ENCODE measurements around the gene KCTD15.

Gene KCTD15

GRCh38 chr19:33795370-33796163 lies 1.1 kb upstream of the KCTD15 start:
- DNase-seq (ENCODE audit: low read depth in 3 of 3), result peak; percentile 26 to 47 (median 30)

- DNase-seq (ENCODE audit: low read depth in 3 of 3), result no peak
These were observed 1.4 kb downstream of the KCTD15 start for GRCh38 chr19:33797802-33798671.

- DNase-seq (ENCODE audit: low read depth in 3 of 3), result no peak
These were observed 2.0 kb downstream of the KCTD15 start for GRCh38 chr19:33798681-33799111.

GRCh38 chr19:33799476-33799875 lies 2.8 kb downstream of the KCTD15 start:
- DNase-seq (ENCODE audit: low read depth in 3 of 3), result no peak

- no peak for DNase-seq (ENCODE audit: low read depth in 3 of 3)
These were observed 3.5 kb downstream of the KCTD15 start for GRCh38 chr19:33800012-33800680.

- no peak for DNase-seq (ENCODE audit: low read depth in 3 of 3)
These were observed 4.7 kb downstream of the KCTD15 start for GRCh38 chr19:33801411-33801810.

- DNase-seq (ENCODE audit: low read depth in 3 of 3), result no peak
These were observed 5.3 kb downstream of the KCTD15 start for GRCh38 chr19:33802001-33802400.

- DNase-seq (ENCODE audit: low read depth in 3 of 3), result no peak
These were observed 6.1 kb downstream of the KCTD15 start for GRCh38 chr19:33802801-33803200.

GRCh38 chr19:33803383-33803782 lies 6.7 kb downstream of the KCTD15 start:
- DNase-seq (ENCODE audit: low read depth in 3 of 3), result no peak

- no peak for DNase-seq (ENCODE audit: low read depth in 3 of 3)
These were observed 7.5 kb downstream of the KCTD15 start for GRCh38 chr19:33804021-33804799.

- no peak for DNase-seq (ENCODE audit: low read depth in 3 of 3)
These were observed 8.6 kb downstream of the KCTD15 start for GRCh38 chr19:33805313-33805712.

GRCh38 chr19:33805840-33806433 lies 9.3 kb downstream of the KCTD15 start:
- DNase-seq (ENCODE audit: low read depth in 3 of 3), result no peak

GRCh38 chr19:33806434-33806881 lies 9.8 kb downstream of the KCTD15 start:
- no peak for DNase-seq (ENCODE audit: low read depth in 3 of 3)

- no peak for DNase-seq (ENCODE audit: low read depth in 3 of 3)
These were observed 11.7 kb downstream of the KCTD15 start for GRCh38 chr19:33808399-33808798.

GRCh38 chr19:33809960-33810359 lies 13.3 kb downstream of the KCTD15 start:
- DNase-seq (ENCODE audit: low read depth in 3 of 3), result no peak

GRCh38 chr19:33810821-33811220 lies 14.2 kb downstream of the KCTD15 start:
- no peak for DNase-seq (ENCODE audit: low read depth in 3 of 3)

- DNase-seq (ENCODE audit: low read depth in 3 of 3), result no peak
These were observed 14.6 kb downstream of the KCTD15 start for GRCh38 chr19:33811246-33811645.

- DNase-seq (ENCODE audit: low read depth in 3 of 3), result no peak
These were observed 15.2 kb downstream of the KCTD15 start for GRCh38 chr19:33811736-33812387.

- no peak for DNase-seq (ENCODE audit: low read depth in 3 of 3)
These were observed 16.0 kb downstream of the KCTD15 start for GRCh38 chr19:33812388-33813330.
